Small intestine (tissue), 7 donors: ENCODE results near the gene LARGE2. TPM values are rescaled to one million over a fixed set of nuclear protein-coding genes. Genes with fewer than 3 reads are reported as not detected.

Source experiments
- DNase-seq, 2 donors: peaks; one replicate each; pipeline versions ENCODE4 v3.0.0 to v3.0.0-alpha.2; 2013
- FAIRE-seq: peaks from 2 replicates; lab custom pipeline; 2012; peaks lifted over from hg19 to GRCh38; lab: Jason Lieb, UNC
- H3K27ac ChIP-seq, 3 donors: one replicate each; pipeline ENCODE4 v1.5.1; 2013; ENCODE audit warnings: low read length in 2 of 3, mild to moderate bottlenecking in 2 of 3, control low read depth in 1 of 3, inconsistent platforms in 1 of 3, low read depth in 1 of 3, moderate library complexity in 1 of 3
- H3K27me3 ChIP-seq, 3 donors: one replicate each; pipeline ENCODE4 v1.6.1; 2013; ENCODE audit warnings: low read length in 3 of 3, inconsistent platforms in 1 of 3; ENCODE audit not compliant: control insufficient read depth in 3 of 3, insufficient read depth in 3 of 3
- H3K36me3 ChIP-seq, 3 donors: one replicate each; pipeline ENCODE4 v1.6.1; 2013; ENCODE audit warnings: low read length in 3 of 3, inconsistent platforms in 1 of 3, low read depth in 1 of 3, mild to moderate bottlenecking in 1 of 3, moderate library complexity in 1 of 3; ENCODE audit not compliant: control insufficient read depth in 3 of 3, insufficient read depth in 2 of 3
- H3K4me1 ChIP-seq, 3 donors: one replicate each; pipeline ENCODE4 v1.6.1; 2013; ENCODE audit warnings: low read length in 2 of 3, inconsistent platforms in 1 of 3, low read depth in 1 of 3, mild to moderate bottlenecking in 1 of 3, moderate library complexity in 1 of 3; ENCODE audit not compliant: control insufficient read depth in 3 of 3, insufficient read depth in 2 of 3
- H3K4me3 ChIP-seq, 3 donors: one replicate each; pipeline ENCODE4 v1.5.1; 2013; ENCODE audit warnings: low read length in 3 of 3, control low read depth in 1 of 3, inconsistent platforms in 1 of 3, low read depth in 1 of 3, mild to moderate bottlenecking in 1 of 3, moderate library complexity in 1 of 3
- H3K9me3 ChIP-seq, 2 donors: one replicate each; pipeline ENCODE4 v1.6.1; 2013; ENCODE audit warnings: low read depth in 1 of 2, low read length in 1 of 2; ENCODE audit not compliant: control insufficient read depth in 2 of 2, insufficient read depth in 1 of 2
- WGBS, 3 donors: extraction: QIAGEN DNeasy Blood & Tissue Kit; methylation state at CpG; one replicate each; pipeline ENCODE4 v1.1.7; 2013; 5-methylcytosine and 5-hydroxymethylcytosine counted together
- polyA plus RNA-seq, 4 donors: library from polyadenylated mRNA; stranded (reverse) in 3 of 4; unstranded in 1 of 4; fragments of 200-250 nt in 3 of 4; fragments of 120-200 nt in 1 of 4; gene quantifications; one replicate each; pipeline versions ENCODE4 v1.2.1 to v1.2.3, GENCODE V29; 2013
- donor health status: healthy with polysubstance abuse.
- donor health status: control.
- donor health status: control.
- donor health status: Bipolar disorder and iron deficiency.
- donor health status: healthy.

Gene LARGE2
- polyA plus RNA-seq, 4 donors, result 0.22 to 10.7 (median 1.9) TPM

DNA sequence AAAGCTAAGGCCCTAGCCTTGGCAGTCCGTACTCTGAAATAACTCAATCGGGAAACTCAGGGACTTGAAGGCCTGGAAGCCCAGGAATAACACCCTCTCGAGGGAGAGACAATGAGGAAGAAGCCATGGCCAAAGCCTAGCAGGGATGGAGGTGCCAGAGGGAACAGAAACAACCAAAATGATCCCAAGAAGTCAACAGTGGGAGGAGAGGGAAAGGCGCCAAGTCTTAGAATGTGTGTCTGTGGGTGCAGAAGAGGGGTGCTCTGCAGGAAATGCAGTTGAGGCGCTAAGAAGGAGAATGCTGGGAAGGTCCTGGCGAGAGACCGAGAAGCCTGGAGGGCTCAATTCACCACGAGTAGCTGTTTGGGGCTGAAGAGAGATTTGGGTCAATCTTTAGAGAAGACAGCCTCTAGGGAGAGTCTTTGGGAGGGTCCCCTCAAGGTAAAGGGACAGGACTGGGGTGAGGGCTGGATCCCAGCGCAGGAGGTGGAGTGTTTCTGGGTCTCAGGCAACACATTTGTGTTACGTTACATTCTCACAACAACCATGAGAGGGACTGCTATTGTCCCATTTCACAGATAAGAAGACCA is 37.8 kb upstream of the LARGE2 start:
- H3K9me3 ChIP-seq, result no peaks in the 10 kb centered on the region
- 87 to 89% (median 87%) methylated on average over 10 of the region's 10 CpGs for WGBS, 3 donors
- no peak overlapping the region for H3K27ac ChIP-seq
- H3K4me3 ChIP-seq, result peak overlapping the region in 1 of 3 donors; percentile 26
- peaks cover 0 to 4% (median 0%) of the 10 kb centered on the region in 3 donors for H3K4me1 ChIP-seq
- H3K27me3 ChIP-seq, result peaks cover 0 to 16% (median 0%) of the 10 kb centered on the region in 3 donors
- peaks cover 4 to 35% (median 6%) of the 10 kb centered on the region in 3 donors for H3K36me3 ChIP-seq
- FAIRE-seq (no peak), DNase-seq (no peak)

DNA sequence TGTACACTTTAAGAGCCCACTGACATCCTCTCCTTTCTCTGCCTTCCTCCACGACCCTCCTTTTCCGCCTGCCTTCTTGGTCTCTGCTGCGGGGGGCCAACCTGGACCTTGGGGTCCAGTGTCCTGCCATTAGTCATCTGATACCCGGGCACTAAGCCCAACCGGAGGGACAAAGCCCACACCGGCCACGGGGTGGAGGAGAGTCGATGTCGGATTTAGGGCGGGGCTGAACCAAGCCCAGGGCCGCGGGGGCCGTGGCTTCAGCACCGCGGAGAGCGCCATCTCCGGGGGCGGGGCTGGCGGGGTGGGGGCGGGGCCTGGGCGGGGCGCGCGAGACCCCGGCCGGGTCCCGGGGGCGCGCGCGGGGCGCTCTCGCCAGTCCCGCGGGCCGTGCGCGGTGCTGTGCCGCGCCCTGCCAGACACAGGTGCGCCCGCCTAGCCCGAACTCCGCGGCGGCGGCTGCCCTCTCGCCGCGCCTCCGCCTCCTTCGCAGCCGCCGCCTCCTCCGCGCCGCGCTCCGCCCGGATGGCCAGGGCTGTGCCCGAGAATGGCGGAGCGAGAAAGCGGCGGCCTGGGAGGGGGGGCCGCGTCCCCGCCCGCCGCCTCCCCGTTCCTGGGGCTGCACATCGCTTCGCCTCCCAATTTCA is 37.1 kb upstream of the LARGE2 start, which contains the start of gene MAPK8IP1:
Gene MAPK8IP1, plus strand, starts transcription at position 378 of the 647 bp plus-strand sequence. Its CDS starts 170 bp downstream, at position 548.
- DNase-seq (peak; percentile 53 to 75), FAIRE-seq (no peak)
- Histone ChIP-seq H3K9me3 (no peaks in the 10 kb centered on the region), H3K4me3 (peak within 1 kb of the TSS; percentile 36 to 45 (median 36)), H3K4me1 (peaks cover 0 to 4% (median 0%) of the 10 kb centered on the region in 3 donors), H3K36me3 (peaks cover 4 to 33% (median 6%) of the 10 kb centered on the region in 3 donors), H3K27me3 (peaks cover 0 to 16% (median 0%) of the 10 kb centered on the region in 3 donors), H3K27ac (no peak within 1 kb of the TSS)
- WGBS, 3 donors, result 2 to 3% (median 3%) methylated on average over 35 to 73 of the region's 73 CpGs

DNA sequence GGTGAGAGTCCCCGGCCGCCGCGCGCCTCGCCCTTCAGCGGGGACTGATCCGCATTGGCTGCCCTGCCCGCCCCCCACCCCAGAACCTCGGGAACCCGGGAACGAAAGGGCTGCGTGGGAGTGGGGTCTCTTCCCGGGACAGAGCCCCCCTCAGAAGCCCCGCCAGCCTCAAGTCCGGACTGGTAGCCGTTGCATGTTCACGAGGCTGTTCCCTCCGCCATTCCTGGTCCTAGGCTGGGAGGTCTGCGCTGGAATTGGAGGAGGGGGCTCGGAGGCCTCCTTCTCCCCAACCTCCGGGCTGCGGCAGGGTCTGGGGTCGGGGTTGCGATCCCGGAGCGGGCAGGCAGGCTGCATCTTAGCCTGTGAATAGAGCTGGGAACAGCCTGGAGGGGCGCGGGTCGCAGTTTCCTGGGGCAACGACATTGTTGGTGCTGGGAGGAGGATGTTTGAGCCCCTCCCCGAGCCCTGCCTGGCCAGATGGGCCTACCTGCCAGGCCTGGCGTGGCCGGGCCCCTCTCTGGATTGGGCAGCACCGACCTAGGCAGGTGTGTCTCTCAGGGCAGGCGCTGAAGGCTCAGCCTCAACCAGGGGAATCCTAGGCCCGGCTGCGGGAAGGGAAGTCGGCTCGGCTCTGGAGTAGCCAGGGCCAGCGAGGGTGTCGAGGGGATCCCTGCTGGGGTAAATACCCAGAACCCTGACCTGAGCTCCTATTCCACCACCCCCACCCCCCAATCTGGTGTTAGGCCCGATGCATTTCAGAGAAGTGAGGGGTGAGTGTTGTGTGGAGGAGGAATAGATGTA is 36.3 kb upstream of the LARGE2 start:
- Histone ChIP-seq H3K4me3 (peak overlapping the region in 2 of 3 donors; percentile 36 to 45), H3K27me3 (peaks cover 0 to 20% (median 0%) of the 10 kb centered on the region in 3 donors), H3K27ac (no peak overlapping the region), H3K9me3 (no peaks in the 10 kb centered on the region), H3K4me1 (peaks cover 0 to 4% (median 0%) of the 10 kb centered on the region in 3 donors), H3K36me3 (peaks cover 2 to 26% (median 6%) of the 10 kb centered on the region in 3 donors)
- 14 to 21% (median 16%) methylated on average over 37 to 43 of the region's 43 CpGs for WGBS, 3 donors
- DNase-seq, result no peak
- no peak for FAIRE-seq

DNA sequence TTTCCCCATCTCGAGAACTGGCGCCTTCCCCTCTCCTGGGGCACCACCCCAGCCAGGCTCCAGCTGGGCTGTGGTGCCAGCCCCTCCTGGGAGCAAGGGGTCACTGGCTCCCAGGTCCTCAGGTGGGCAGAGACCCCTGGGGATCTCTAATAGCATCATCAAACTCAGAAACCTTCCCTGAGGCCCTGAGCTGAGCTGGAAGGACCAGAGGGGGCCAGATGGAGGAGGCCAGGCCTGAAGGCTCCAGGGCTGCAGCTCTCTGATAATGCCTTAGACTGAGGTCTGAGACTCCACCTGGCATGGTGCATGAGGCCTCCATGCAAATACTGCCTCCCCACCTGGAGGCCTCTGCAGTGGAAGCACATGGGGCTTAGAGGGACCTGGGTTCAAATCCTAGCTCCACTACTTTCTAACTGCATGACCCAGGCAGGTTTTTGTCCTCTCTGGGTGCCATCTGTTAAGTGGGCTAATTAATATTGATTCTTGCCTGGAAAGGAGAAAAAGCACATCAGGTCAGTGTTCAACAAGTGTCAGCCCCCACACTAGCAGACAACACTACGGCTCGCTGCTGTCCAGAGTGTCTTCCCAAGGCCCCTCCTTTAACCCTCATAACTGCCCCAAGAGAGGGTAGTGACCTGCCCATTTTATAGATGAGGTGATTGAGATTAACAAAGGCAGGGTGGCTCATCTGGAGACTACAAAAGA is 35.5 kb upstream of the LARGE2 start:
- Histone ChIP-seq H3K9me3 (no peaks in the 10 kb centered on the region), H3K4me1 (peaks cover 0 to 4% (median 0%) of the 10 kb centered on the region in 3 donors), H3K27me3 (peaks cover 0 to 20% (median 0%) of the 10 kb centered on the region in 3 donors), H3K36me3 (peaks cover 0 to 17% (median 0%) of the 10 kb centered on the region in 3 donors), H3K4me3 (no peak overlapping the region), H3K27ac (no peak overlapping the region)
- FAIRE-seq (no peak), DNase-seq (no peak)
- WGBS, 3 donors, result 83 to 91% (median 88%) methylated on average over 4 of the region's 4 CpGs

DNA sequence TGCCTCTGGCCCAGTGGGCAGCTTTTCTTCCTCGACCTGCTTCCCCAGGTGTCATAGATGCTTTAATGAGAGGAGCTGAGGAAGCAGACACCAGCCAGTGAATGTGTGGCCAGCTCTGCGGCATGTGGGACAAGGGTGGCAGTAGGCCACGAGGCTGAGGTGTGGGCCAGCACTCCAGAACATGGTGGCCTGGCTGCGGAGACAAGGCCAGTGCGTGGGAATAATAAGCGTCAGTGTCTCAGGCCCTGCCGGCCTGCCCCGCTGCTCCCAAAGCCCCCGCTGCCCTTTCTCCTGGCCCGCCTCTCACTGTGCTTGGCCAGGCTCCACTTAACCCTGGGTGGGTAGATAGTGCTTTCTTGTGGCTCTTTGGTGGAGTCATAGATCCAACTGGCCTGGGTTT is 34.9 kb upstream of the LARGE2 start:
- DNase-seq (no peak), FAIRE-seq (no peak)
- peaks cover 0 to 4% (median 0%) of the 10 kb centered on the region in 3 donors for H3K4me1 ChIP-seq
- 89 to 93% (median 90%) methylated on average over 10 of the region's 10 CpGs for WGBS, 3 donors
- H3K4me3 ChIP-seq, result no peak overlapping the region
- H3K27me3 ChIP-seq, result peaks cover 0 to 20% (median 0%) of the 10 kb centered on the region in 3 donors
- no peaks in the 10 kb centered on the region for H3K9me3 ChIP-seq
- H3K27ac ChIP-seq, result no peak overlapping the region
- peaks cover 0 to 11% (median 0%) of the 10 kb centered on the region in 3 donors for H3K36me3 ChIP-seq

DNA sequence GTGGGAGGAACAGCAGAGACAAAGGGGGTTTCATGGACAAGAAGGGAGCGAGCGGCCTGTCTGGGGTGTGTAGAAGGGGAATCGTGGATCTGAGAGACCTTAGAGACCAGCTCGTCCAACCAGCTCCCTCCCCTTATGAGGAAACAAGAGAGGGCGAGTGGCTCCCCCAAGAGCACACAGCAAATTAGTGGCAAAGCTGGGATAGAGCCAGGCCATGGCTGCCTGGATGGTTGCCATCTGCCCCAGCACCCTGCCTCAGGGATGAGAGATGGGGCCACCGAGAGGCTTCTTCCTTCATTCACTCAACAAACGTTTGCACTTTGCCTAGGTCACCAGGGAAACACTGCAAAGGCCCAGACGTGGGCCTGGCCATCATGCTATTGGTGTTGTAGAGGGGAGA is 32.9 kb upstream of the LARGE2 start:
- FAIRE-seq (no peak), DNase-seq (no peak)
- Histone ChIP-seq H3K4me1 (peaks cover 0 to 4% (median 0%) of the 10 kb centered on the region in 3 donors), H3K36me3 (no peaks in the 10 kb centered on the region), H3K27ac (no peak overlapping the region), H3K27me3 (peaks cover 0 to 24% (median 0%) of the 10 kb centered on the region in 3 donors), H3K9me3 (no peaks in the 10 kb centered on the region), H3K4me3 (no peak overlapping the region)
- 83 to 85% (median 85%) methylated on average over 8 of the region's 8 CpGs for whole genome bisulfite sequencing, 3 donors

DNA sequence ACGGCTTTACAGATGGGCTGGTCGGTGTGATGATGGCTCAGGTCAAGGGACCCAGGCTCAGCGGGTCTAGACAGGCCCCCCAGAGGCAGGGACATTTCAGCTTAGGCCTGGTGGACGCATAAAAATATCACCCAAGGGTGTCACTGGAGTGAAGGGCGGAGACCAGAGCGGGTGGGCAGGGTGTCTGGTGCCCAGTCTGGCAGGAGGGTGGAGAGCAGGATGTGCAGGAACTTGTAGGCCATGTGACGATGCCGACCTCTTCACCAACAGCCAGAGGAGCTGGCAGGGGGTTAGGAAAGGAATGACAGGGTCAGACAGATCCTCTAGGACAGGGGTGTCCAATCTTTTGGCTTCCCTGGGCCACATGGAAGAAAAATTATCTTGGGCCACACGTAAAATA is 32.5 kb upstream of the LARGE2 start:
- H3K27ac ChIP-seq, result no peak overlapping the region
- 88 to 95% (median 90%) methylated on average over 9 of the region's 9 CpGs for WGBS, 3 donors
- DNase-seq (no peak), FAIRE-seq (no peak)
- H3K27me3 ChIP-seq, result peaks cover 0 to 24% (median 0%) of the 10 kb centered on the region in 3 donors
- no peaks in the 10 kb centered on the region for H3K9me3 ChIP-seq
- no peak overlapping the region for H3K4me3 ChIP-seq
- peaks cover 0 to 4% (median 0%) of the 10 kb centered on the region in 3 donors for H3K4me1 ChIP-seq
- H3K36me3 ChIP-seq, result no peaks in the 10 kb centered on the region
